ENCODE data around the gene FGGY. TPM values are rescaled to one million over a fixed set of nuclear protein-coding genes. Genes with fewer than 3 reads are reported as not detected.
"Not testable (repeated sequence)": the region's sequence is repeated elsewhere in the genome, so short reads cannot be mapped to it uniquely, and the experiment has no call there.

FGGY gene, protein sequence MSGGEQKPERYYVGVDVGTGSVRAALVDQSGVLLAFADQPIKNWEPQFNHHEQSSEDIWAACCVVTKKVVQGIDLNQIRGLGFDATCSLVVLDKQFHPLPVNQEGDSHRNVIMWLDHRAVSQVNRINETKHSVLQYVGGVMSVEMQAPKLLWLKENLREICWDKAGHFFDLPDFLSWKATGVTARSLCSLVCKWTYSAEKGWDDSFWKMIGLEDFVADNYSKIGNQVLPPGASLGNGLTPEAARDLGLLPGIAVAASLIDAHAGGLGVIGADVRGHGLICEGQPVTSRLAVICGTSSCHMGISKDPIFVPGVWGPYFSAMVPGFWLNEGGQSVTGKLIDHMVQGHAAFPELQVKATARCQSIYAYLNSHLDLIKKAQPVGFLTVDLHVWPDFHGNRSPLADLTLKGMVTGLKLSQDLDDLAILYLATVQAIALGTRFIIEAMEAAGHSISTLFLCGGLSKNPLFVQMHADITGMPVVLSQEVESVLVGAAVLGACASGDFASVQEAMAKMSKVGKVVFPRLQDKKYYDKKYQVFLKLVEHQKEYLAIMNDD
- total RNA-seq, result 10 to 100 TPM; 17.4 to 20.5 (median 20.2) TPM
- 10.0 TPM for polyA plus RNA-seq
- long read RNA-seq, donor 1, partial matches to known transcripts, result 0 of 14 reads
- long read RNA-seq, donor 1, other reads (novel, unspliced or antisense), result 11 of 14 reads
- long read RNA-seq, donor 2, partial matches to known transcripts, result 0 of 10 reads
- long read RNA-seq, donor 2, other reads (novel, unspliced or antisense), result 9 of 10 reads
- long read RNA-seq, donor 3, transcript FGGY-201 (16 exons, 1,976 nt), result major isoform, 9 of 47 reads
- long read RNA-seq, donor 3, partial matches to known transcripts, result 2 of 47 reads
- long read RNA-seq, donor 3, other reads (novel, unspliced or antisense), result 36 of 47 reads
- long read RNA-seq, donor 4, partial matches to known transcripts, result 0 of 10 reads
- long read RNA-seq, donor 4, other reads (novel, unspliced or antisense), result 9 of 10 reads

DNA sequence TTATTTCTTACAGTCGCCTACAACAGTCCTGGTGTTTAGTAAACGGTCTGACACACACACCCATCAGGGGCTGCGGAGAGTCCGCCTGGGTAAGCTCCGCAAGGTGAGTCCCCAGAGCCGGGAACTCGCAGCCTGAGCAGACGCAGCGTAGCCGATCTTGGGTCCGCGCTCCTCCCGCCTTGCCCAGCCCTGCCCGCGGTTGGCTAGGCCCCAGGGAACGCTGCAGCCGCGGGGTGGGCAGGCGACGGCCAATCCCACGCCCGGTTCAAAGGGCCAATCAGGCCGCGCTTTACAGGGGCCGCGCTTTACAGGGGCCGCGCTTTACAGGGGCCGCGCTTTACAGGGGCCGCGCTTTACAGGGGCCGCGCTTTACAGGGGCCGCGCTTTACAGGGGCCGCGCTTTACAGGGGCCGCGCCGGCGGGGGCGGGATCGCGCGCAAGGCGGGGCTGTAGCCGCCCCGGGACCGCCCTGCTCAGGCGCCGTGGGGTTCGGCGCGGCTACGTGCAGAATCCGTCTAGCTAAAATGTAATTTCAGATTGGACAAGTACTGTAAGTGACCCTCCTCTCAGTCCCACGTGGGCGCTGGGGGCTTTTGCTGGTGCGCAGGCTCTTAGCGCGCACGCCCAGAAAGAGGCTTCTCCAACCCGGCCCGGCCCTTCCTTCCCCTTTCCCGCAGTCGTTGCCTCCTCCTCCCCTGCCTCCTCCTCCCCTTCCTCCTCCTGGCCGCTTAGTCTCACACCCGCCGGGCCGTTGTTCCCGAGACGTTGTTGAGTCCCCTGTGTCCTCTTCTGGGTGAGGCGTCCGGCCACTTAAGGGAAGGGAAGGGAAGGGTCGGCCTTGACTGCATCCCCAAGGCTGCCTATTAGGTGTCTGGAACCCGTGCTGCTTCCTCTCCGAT, at the start of gene FGGY:
TSS of gene FGGY (plus strand) at position 737 of the 899 bp plus-strand sequence. CDS start 24,456 bp downstream, outside the sequence.
- ATAC-seq (peak; percentile 97), DNase-seq (peak; percentile 99)
- Histone ChIP-seq H3K4me3 (ENCODE audit: low read length) (peak within 1 kb of the TSS; percentile 63), H3K27ac (ENCODE audit: low read length) (peak within 1 kb of the TSS; percentile 99), H3K9me3 (ENCODE audit: control insufficient read depth, low read length) (no peaks in the 10 kb centered on the region), H3K4me1 (ENCODE audit: control insufficient read depth, insufficient read depth, low read length) (peaks cover 3% of the 10 kb centered on the region), H3K27me3 (ENCODE audit: control insufficient read depth, insufficient read depth) (no peaks in the 10 kb centered on the region)
- under 1% methylated on average over 78 of the region's 78 CpGs for WGBS
- intact Hi-C loops (cut with DNase I), result loop anchor here (5.0 to 10.0 kb wide), 10 partner anchors 142 to 514 kb away; partner anchors contain the start of gene JUN (in 3 of the 4)

DNA sequence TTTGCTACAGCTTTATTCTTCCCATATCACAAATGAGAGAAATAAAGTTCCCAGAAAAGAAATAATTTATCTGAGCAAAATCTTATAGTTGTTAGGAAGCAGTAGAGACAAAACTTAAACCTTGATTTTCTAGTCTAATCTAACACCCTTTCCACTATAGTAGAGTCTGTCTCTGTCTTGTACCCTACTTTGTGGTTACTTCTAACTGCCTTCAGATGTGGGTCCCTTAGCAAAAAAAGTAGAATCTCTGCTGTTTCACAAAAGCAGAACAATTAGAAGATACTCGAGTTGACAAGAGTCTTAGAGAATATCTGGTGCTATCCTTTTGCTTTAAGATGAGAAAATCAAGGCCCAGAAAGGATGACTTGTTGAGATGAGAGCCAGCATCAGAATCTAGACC, 48.1 kb upstream of the FGGY start:
- no peaks in the 10 kb centered on the region for H3K27me3 ChIP-seq (ENCODE audit: control insufficient read depth, insufficient read depth)
- no peaks in the 10 kb centered on the region for H3K9me3 ChIP-seq (ENCODE audit: control insufficient read depth, low read length)
- WGBS, result 41% methylated on average over 1 of the region's 1 CpG
- intact Hi-C loops (cut with DNase I), result no loop called here
- no peaks in the 10 kb centered on the region for H3K4me1 ChIP-seq (ENCODE audit: control insufficient read depth, insufficient read depth, low read length)
- no peak overlapping the region for H3K4me3 ChIP-seq (ENCODE audit: low read length)
- H3K27ac ChIP-seq (ENCODE audit: low read length), result no peak overlapping the region
- DNase-seq (no peak), ATAC-seq (no peak)

DNA sequence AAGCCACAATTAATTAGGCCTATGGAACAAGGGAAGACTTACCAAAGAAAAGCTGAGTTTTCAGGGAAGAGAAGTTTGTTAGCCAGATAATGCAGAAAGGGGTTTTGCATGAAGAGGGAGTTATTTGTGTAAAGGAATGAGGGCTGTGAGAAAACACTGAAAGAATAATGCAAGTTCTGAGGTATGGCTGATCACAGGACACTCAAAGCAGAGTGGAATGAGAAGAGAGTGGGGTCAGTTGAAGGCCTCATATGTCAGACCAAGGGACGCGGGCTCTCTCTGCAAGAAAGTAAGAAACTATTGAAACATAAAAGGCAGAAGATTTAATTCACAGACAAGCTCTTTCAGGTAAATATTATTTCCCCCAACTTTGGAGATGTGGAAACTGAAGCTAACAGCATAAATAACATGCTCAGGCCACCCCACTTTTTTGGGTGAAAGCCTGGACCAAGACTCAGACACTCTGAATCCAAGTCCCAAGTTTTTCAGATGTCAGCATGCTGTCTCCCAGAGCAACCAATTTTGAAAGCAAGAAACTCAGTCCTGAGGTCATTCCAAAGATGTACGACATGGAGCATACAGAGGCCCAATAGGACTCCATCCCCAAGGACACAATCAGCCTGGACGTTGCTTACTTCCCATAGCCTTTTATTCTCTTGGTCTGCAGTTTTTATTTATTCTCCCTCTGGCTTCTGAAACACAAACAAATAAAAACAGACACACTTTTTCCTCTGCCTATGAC, 47.3 kb upstream of the FGGY start:
- intact Hi-C loops (cut with DNase I), result no loop called here
- 67% methylated on average over 4 of the region's 4 CpGs for WGBS
- Histone ChIP-seq H3K9me3 (ENCODE audit: control insufficient read depth, low read length) (no peaks in the 10 kb centered on the region), H3K4me1 (ENCODE audit: control insufficient read depth, insufficient read depth, low read length) (no peaks in the 10 kb centered on the region), H3K4me3 (ENCODE audit: low read length) (no peak overlapping the region), H3K27ac (ENCODE audit: low read length) (no peak overlapping the region), H3K27me3 (ENCODE audit: control insufficient read depth, insufficient read depth) (no peaks in the 10 kb centered on the region)
- peak; percentile 46 to 64 for ATAC-seq
- DNase-seq, result no peak

DNA sequence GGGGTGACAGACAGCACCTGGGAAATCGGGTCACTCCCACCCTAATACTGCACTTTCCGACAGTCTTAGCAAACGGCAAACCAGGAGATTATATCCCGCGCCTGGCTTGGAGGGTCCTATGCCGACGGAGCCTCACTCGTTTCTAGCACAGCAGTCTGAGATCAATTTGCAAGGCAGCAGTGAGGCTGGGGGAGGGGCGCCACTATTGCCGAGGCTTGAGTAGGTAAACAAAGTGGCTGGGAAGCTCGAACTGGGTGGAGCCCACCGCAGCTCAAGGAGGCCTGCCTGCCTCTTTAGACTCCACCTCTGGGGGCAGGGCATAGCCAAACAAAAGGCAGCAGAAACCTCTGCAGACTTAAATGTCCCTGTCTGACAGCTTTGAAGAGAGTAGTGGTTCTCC, 45.8 kb upstream of the FGGY start:
- intact Hi-C loops (cut with DNase I); H3K9me3 ChIP-seq (ENCODE audit: control insufficient read depth, low read length); ATAC-seq; H3K27ac ChIP-seq (ENCODE audit: low read length); H3K4me3 ChIP-seq (ENCODE audit: low read length); DNase-seq; H3K4me1 ChIP-seq (ENCODE audit: control insufficient read depth, insufficient read depth, low read length); H3K27me3 ChIP-seq (ENCODE audit: control insufficient read depth, insufficient read depth): not testable (repeated sequence)
- 88% methylated on average over 12 of the region's 12 CpGs for WGBS

DNA sequence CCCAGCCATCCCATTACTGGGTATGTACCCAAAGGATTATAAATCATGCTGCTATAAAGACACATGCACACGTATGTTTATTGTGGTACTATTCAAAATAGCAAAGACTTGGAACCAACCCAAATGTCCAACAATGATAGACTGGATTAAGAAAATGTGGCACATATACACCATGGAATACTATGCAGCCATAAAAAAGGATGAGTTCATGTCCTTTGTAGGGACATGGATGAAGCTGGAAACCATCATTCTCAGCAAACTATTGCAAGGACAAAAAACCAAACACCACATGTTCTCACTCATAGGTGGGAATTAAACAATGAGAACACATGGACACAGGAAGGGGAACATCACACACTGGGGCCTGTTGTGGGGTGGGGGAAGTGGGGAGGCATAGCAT, 40.5 kb upstream of the FGGY start:
- H3K27me3 ChIP-seq (ENCODE audit: control insufficient read depth, insufficient read depth); intact Hi-C loops (cut with DNase I); ATAC-seq; DNase-seq; H3K27ac ChIP-seq (ENCODE audit: low read length); H3K9me3 ChIP-seq (ENCODE audit: control insufficient read depth, low read length); H3K4me3 ChIP-seq (ENCODE audit: low read length); H3K4me1 ChIP-seq (ENCODE audit: control insufficient read depth, insufficient read depth, low read length): not testable (repeated sequence)
- 100% methylated on average over 1 of the region's 1 CpG for WGBS

DNA sequence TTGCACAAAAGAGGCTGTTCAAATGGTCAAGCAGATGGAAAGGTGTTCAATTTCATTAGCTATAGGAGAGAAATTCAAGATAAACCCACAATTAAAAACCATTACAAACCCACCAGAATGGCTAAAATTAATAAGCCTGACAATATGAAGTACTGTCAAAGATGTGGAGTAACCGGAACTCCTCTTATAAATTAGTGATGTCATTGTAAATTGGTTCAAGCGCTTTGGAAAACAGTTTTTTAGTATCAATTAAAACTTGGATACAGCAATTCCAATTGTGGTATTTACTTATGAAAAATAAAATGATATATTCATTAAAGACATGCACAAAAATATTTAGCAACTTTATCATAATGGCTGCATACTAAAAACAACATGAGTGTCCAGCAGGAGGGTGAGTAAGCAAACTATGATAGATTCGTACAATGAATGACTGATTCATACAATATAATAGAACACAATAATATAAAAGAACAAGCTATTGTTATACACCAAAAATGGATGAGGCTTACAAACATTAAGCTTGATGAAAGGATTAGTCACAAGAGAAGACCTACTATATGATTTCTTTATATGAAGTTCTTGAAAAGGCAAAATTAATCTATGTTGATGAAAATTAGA, 38.4 kb upstream of the FGGY start:
- ATAC-seq (no peak), DNase-seq (no peak)
- H3K27me3 ChIP-seq (ENCODE audit: control insufficient read depth, insufficient read depth), result no peaks in the 10 kb centered on the region
- H3K27ac ChIP-seq (ENCODE audit: low read length), result no peak overlapping the region
- H3K4me3 ChIP-seq (ENCODE audit: low read length), result no peak overlapping the region
- peaks cover 2% of the 10 kb centered on the region for H3K4me1 ChIP-seq (ENCODE audit: control insufficient read depth, insufficient read depth, low read length)
- WGBS, result 92% methylated on average over 3 of the region's 3 CpGs
- H3K9me3 ChIP-seq (ENCODE audit: control insufficient read depth, low read length), result no peaks in the 10 kb centered on the region
- intact Hi-C loops (cut with DNase I), result no loop called here

DNA sequence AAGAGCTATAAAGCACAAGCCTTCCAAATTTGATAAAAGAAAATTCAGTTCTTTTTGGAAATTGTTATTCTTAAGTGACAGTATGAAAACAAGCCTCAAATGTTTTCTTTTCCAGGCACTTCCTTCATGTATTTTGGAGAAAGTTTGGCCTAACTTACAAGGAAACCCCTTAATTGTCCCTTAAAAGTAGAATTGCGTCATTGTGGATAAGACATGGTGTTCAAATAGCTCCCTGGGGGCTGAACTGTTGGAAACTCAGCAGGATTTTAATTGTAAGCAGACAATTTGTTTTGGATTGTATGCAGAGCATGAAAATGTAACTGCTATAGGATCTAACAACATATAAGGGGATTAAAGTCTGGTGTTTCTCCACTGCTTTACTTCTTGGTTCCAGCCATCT, 35.4 kb upstream of the FGGY start:
- ATAC-seq, result peak; percentile 84 to 91
- Histone ChIP-seq H3K4me1 (ENCODE audit: control insufficient read depth, insufficient read depth, low read length) (peaks cover 2% of the 10 kb centered on the region), H3K4me3 (ENCODE audit: low read length) (no peak overlapping the region), H3K27me3 (ENCODE audit: control insufficient read depth, insufficient read depth) (no peaks in the 10 kb centered on the region), H3K27ac (ENCODE audit: low read length) (no peak overlapping the region), H3K9me3 (ENCODE audit: control insufficient read depth, low read length) (no peaks in the 10 kb centered on the region)
- WGBS, result 40% methylated on average over 1 of the region's 1 CpG
- DNase-seq, result no peak
- intact Hi-C loops (cut with DNase I), result loop anchor here in 1 of 4 donors (10.0 kb wide), 1 partner anchor 87 kb away; no protein-coding TSS in a partner anchor

DNA sequence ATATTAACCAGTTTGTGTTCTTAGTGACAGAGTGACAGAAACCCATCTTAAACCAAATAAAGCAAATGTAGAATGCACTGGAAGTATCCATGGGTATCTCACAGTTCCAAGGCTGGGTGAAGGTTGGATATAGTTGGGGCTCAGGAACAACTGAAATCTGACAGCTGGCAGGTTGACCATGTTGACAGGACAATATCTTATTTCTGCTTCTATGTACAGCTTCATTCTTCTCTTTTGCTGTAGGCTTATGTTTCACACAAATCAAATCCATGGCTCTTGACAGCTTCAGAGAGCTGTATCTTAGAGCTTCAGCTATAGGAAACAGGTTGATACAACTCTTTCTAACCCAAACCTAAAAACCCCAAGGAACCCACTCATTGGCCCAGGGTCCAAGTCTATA, 34.3 kb upstream of the FGGY start:
- Histone ChIP-seq H3K9me3 (ENCODE audit: control insufficient read depth, low read length) (no peaks in the 10 kb centered on the region), H3K4me1 (ENCODE audit: control insufficient read depth, insufficient read depth, low read length) (peaks cover 4% of the 10 kb centered on the region), H3K27me3 (ENCODE audit: control insufficient read depth, insufficient read depth) (no peaks in the 10 kb centered on the region), H3K4me3 (ENCODE audit: low read length) (no peak overlapping the region), H3K27ac (ENCODE audit: low read length) (no peak overlapping the region)
- DNase-seq (no peak), ATAC-seq (no peak)
- intact Hi-C loops (cut with DNase I), result loop anchor here in 1 of 4 donors (2.0 to 10.0 kb wide), 2 partner anchors 56 to 88 kb away; no protein-coding TSS in a partner anchor

DNA sequence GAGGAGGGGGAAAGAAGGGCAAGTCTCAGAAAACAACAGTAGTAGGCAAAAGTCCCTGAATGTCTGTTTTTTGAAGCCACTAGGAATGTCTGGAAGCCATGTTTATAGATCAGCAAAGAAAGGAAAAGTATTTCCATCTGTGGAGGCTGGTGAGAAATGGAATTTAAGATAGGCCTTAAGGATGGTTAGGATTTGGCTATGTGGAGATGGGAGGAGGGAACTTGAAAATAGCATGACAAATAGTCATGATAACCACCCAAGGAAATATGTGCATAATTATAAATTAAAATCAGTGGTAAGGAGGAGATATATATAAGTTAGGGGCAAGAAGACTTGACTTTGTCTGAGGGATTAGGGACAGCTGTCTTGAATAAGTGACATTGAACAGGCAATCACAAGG, 33.8 kb upstream of the FGGY start:
- intact Hi-C loops (cut with DNase I), result loop anchor here in 1 of 4 donors (2.0 to 10.0 kb wide), 2 partner anchors 56 to 88 kb away; no protein-coding TSS in a partner anchor
- DNase-seq (no peak), ATAC-seq (no peak)
- no peaks in the 10 kb centered on the region for H3K27me3 ChIP-seq (ENCODE audit: control insufficient read depth, insufficient read depth)
- no peak overlapping the region for H3K4me3 ChIP-seq (ENCODE audit: low read length)
- no peak overlapping the region for H3K27ac ChIP-seq (ENCODE audit: low read length)
- H3K9me3 ChIP-seq (ENCODE audit: control insufficient read depth, low read length), result no peaks in the 10 kb centered on the region
- H3K4me1 ChIP-seq (ENCODE audit: control insufficient read depth, insufficient read depth, low read length), result peaks cover 4% of the 10 kb centered on the region

All from right cardiac atrium (tissue), 5 donors.